Breast epithelium (tissue), 3 donors: ENCODE results near the gene ZNF367.

ENCODE experiments used
- CTCF ChIP-seq, 3 donors: fragments of 450-650 bp; IDR thresholded peaks; one replicate each; pipeline ENCODE4 v1.5.1; 2016 to 2017; ENCODE audit warnings: antibody characterized with exemption in 3 of 3, mild to moderate bottlenecking in 3 of 3, moderate library complexity in 3 of 3
- POLR2A ChIP-seq: fragments of 450-650 bp; IDR thresholded peaks from one replicate; pipeline ENCODE4 v1.6.1; 2016; ENCODE audit warnings: antibody characterized with exemption, mild to moderate bottlenecking, moderate library complexity
- POLR2AphosphoS5 ChIP-seq, 3 donors: sonication (generic); formaldehyde crosslinking; IDR thresholded peaks; one replicate each; pipeline ENCODE4 v1.6.1; 2017; ENCODE audit warnings: antibody characterized with exemption in 3 of 3

GRCh38 chr9:96417661-96418082 lies 498 bp downstream of the ZNF367 start:
- TF ChIP-seq CTCF (IDR thresholded peaks at IDR 0.05) (no peak), POLR2A (no peak), POLR2AphosphoS5 (IDR thresholded peaks at IDR 0.05) (no peak)
